GM12878 (cell line): ENCODE results near the gene TLE3. TPM values are rescaled to one million over a fixed set of nuclear protein-coding genes. Genes with fewer than 3 reads are reported as not detected.

ENCODE experiments used
- ATAC-seq: fragments of 200-7000 bp; cut with Tn5 transposase; 3 replicates; pipeline ENCODE4 v1.9.1; 2020; ENCODE audit warnings: mild to moderate bottlenecking, moderate library complexity
- BruUV-seq: library from RNA; stranded (reverse); fragments of 400-500 nt; replicated peaks from 2 replicates; lab custom pipeline; 2021; lab: Mats Ljungman, UMichigan
- CTCF ChIA-PET: fragments of 300-600 bp; sonication (Branson Sonifier 250); formaldehyde crosslinking; extraction: SDS; loops from one replicate; lab custom pipeline; 2021; ENCODE audit warnings: inconsistent platforms; lab: Yijun Ruan, JAX
- POLR2A ChIA-PET: fragments of 350-600 bp; formaldehyde crosslinking; extraction: SDS; loops from one replicate; lab custom pipeline; 2021; ENCODE audit warnings: inconsistent platforms; lab: Charles Lee
- RAD21 ChIA-PET: fragments of 300-600 bp; sonication (Branson Sonifier 250); formaldehyde crosslinking; loops from one replicate; lab custom pipeline; 2023; ENCODE audit warnings: antibody characterized with exemption; ENCODE audit not compliant: unreplicated experiment; lab: Charles Lee
- SMC1A ChIA-PET: fragments of 300-600 bp; sonication (Branson Sonifier 250); formaldehyde crosslinking; loops from one replicate; lab custom pipeline; 2023; ENCODE audit not compliant: unreplicated experiment, uncharacterized antibody; lab: Charles Lee
- DNase-seq: peaks from one replicate; pipeline ENCODE4 v3.0.0-alpha.2; 2011; ENCODE audit warnings: low read depth, low spot score
- FAIRE-seq: peaks from 3 replicates; lab custom pipeline; 2011; peaks lifted over from hg19 to GRCh38; lab: Jason Lieb, UNC
- H2AFZ ChIP-seq: 2 replicates; pipeline ENCODE4 v1.6.0; 2011; ENCODE audit warnings: low read depth, low read length, control low read depth; ENCODE audit not compliant: control insufficient read depth
- H3K27ac ChIP-seq: 2 replicates; pipeline ENCODE4 v1.5.1; 2011; ENCODE audit warnings: control low read depth; ENCODE audit not compliant: control insufficient read depth, insufficient read depth
- H3K27me3 ChIP-seq, 2 experiments: replicated peaks in 1 of 2; 2 replicates each; pipeline versions ENCODE4 v1.6.0 to v1.6.1; 2011; ENCODE audit warnings: low read length in 1 of 2; ENCODE audit not compliant: control insufficient read depth in 2 of 2, insufficient read depth in 2 of 2
- H3K36me3 ChIP-seq, 2 experiments: 2 replicates each; pipeline ENCODE4 v1.5.1; 2011; ENCODE audit warnings: low read length in 1 of 2; ENCODE audit not compliant: control insufficient read depth in 2 of 2, insufficient read depth in 2 of 2
- H3K4me1 ChIP-seq: 2 replicates; pipeline ENCODE4 v1.6.1; 2011; ENCODE audit warnings: mild to moderate bottlenecking, low read length, moderate library complexity, mixed read lengths; ENCODE audit not compliant: control insufficient read depth, insufficient read depth
- H3K4me2 ChIP-seq: 2 replicates; pipeline ENCODE4 v1.6.0; 2011; ENCODE audit warnings: control low read depth; ENCODE audit not compliant: control insufficient read depth, insufficient read depth
- H3K4me3 ChIP-seq: fragments of 200-600 bp; sonication (generic); 2 replicates; pipeline ENCODE4 v1.5.1; 2016
- H3K79me2 ChIP-seq: 2 replicates; pipeline ENCODE4 v1.6.0; 2011; ENCODE audit warnings: low read length; ENCODE audit not compliant: control insufficient read depth, insufficient read depth
- H3K9ac ChIP-seq: 2 replicates; pipeline ENCODE4 v1.8.0; 2011; ENCODE audit warnings: low read length, control low read depth, mixed read lengths; ENCODE audit not compliant: control insufficient read depth, insufficient read depth
- H3K9me3 ChIP-seq: replicated peaks from 3 replicates; pipeline ENCODE4 v1.5.1; 2011; ENCODE audit warnings: mild to moderate bottlenecking, low read length; ENCODE audit not compliant: control insufficient read depth, insufficient read depth
- H4K20me1 ChIP-seq: 2 replicates; pipeline ENCODE4 v1.6.0; 2011; ENCODE audit not compliant: control insufficient read depth, insufficient read depth
- BCLAF1 ChIP-seq: fragments of 450-650 bp; IDR thresholded peaks from 2 replicates; pipeline ENCODE4 v1.6.1; 2017; ENCODE audit warnings: antibody characterized with exemption, mild to moderate bottlenecking, moderate library complexity
- CHD2 ChIP-seq: IDR thresholded peaks from 2 replicates; pipeline ENCODE4 v1.6.1; 2011; ENCODE audit warnings: low read depth, low read length, improper control_type of control experiment, borderline replicate concordance
- HSF1 ChIP-seq: fragments of 150-350 bp; IDR thresholded peaks from 2 replicates; pipeline ENCODE4 v1.6.1; 2014; ENCODE audit warnings: mild to moderate bottlenecking, low read depth, low read length
- NRF1 ChIP-seq: conservative IDR thresholded peaks from 2 replicates; pipeline ENCODE4 v1.6.1; 2011; ENCODE audit warnings: mild to moderate bottlenecking, low read depth, low read length, improper control_type of control experiment
- PAX8 ChIP-seq: fragments of 450-650 bp; IDR thresholded peaks from 2 replicates; pipeline ENCODE4 v1.6.1; 2017; ENCODE audit warnings: mild to moderate bottlenecking, moderate library complexity
- PML ChIP-seq: IDR thresholded peaks from 2 replicates; pipeline ENCODE4 v1.6.1; 2012; ENCODE audit warnings: low read length, inconsistent platforms
- POLR2A ChIP-seq: IDR thresholded peaks from 2 replicates; pipeline ENCODE4 v1.6.1; 2011; ENCODE audit warnings: low read depth, mild to moderate bottlenecking, low read length
- POLR2AphosphoS2 ChIP-seq: IDR thresholded peaks from 2 replicates; pipeline ENCODE4 v1.6.1; 2011; ENCODE audit warnings: low read depth, mild to moderate bottlenecking, low read length, improper control_type of control experiment, moderate library complexity
- SREBF2 ChIP-seq: IDR thresholded peaks from 2 replicates; pipeline ENCODE4 v1.6.1; 2012; ENCODE audit warnings: mild to moderate bottlenecking, low read length
- SUZ12 ChIP-seq: fragments of 200-600 bp; sonication (generic); IDR thresholded peaks from one replicate; pipeline ENCODE4 v1.6.1; 2018; ENCODE audit warnings: antibody characterized with exemption, mild to moderate bottlenecking; ENCODE audit not compliant: unreplicated experiment
- ZNF622 ChIP-seq: fragments of 450-650 bp; IDR thresholded peaks from 2 replicates; pipeline ENCODE4 v1.6.1; 2017; ENCODE audit warnings: mild to moderate bottlenecking, inconsistent platforms
- WGBS: methylation state at CpG from one replicate; pipeline ENCODE4 v1.1.6; 2016; ENCODE audit warnings: low lambda C conversion rate; ENCODE audit not compliant: insufficient replicate concordance, insufficient coverage; ENCODE audit errors: missing lambda C conversion rate; 5-methylcytosine and 5-hydroxymethylcytosine counted together
- in situ Hi-C: fragments of 300-500 bp; cut with MboI; formaldehyde crosslinking; loops from 9 replicates; pipeline ENCODE4 v1.14.3; 2018; ENCODE audit warnings: mixed read lengths
- intact Hi-C: fragments of 100-400 bp; cut with micrococcal nuclease; formaldehyde crosslinking; loops from one replicate; pipeline ENCODE4 v1.14.2; 2022; ENCODE audit not compliant: unreplicated experiment
- polyA plus RNA-seq, 11 experiments: library from polyadenylated mRNA; depleted of rRNA in 4 of 11; unstranded in 6 of 11; stranded (reverse) in 5 of 11; fragments of >200 nt; fragmentation: Nextera tagmentation in 4 of 11; fragmentation: Illumina TruSeq in 1 of 11; extraction: Ambion mirVana in 4 of 11; extraction: Trizol in 1 of 11; gene quantifications; 1 replicate in 1 of 11; 2 replicates in 10 of 11; pipeline versions ENCODE4 v1.2.1 to v1.2.3, GENCODE V29; 2011 to 2016; ENCODE audit warnings: inconsistent platforms in 2 of 11, missing spikeins in 2 of 11, low read depth in 1 of 11
- total RNA-seq, 4 experiments: library from RNA; depleted of rRNA in 3 of 4; stranded (reverse); fragments of >200 nt in 3 of 4; fragmentation: Illumina TruSeq in 1 of 4; extraction: Trizol in 1 of 4; gene quantifications; 2 replicates each; pipeline versions ENCODE4 v1.2.1 to v1.2.3, GENCODE V29; 2013 to 2021
- TF ChIP-seq, protein P1 (sequence below): fragments of 450-650 bp; IDR thresholded peaks from 2 replicates; pipeline ENCODE4 v1.6.1; 2017; ENCODE audit warnings: mild to moderate bottlenecking, moderate library complexity
- TF ChIP-seq, protein P2 (sequence below): fragments of 450-650 bp; IDR thresholded peaks from 2 replicates; pipeline ENCODE4 v1.6.1; 2018; ENCODE audit warnings: mild to moderate bottlenecking, low read depth, moderate library complexity; ENCODE audit not compliant: partially characterized antibody

Gene TLE3
- total and polyA plus RNA-seq, 10 of the 15 experiments (the other 5 are each of a cell fraction or from before 2014, with no cell fraction given) = 1.2 to 65.5 (median 9.7) TPM

GRCh38 chr15:70044168-70044567 is 53.5 kb downstream of the TLE3 start (continued):
- TF ChIP-seq, protein P1, sequence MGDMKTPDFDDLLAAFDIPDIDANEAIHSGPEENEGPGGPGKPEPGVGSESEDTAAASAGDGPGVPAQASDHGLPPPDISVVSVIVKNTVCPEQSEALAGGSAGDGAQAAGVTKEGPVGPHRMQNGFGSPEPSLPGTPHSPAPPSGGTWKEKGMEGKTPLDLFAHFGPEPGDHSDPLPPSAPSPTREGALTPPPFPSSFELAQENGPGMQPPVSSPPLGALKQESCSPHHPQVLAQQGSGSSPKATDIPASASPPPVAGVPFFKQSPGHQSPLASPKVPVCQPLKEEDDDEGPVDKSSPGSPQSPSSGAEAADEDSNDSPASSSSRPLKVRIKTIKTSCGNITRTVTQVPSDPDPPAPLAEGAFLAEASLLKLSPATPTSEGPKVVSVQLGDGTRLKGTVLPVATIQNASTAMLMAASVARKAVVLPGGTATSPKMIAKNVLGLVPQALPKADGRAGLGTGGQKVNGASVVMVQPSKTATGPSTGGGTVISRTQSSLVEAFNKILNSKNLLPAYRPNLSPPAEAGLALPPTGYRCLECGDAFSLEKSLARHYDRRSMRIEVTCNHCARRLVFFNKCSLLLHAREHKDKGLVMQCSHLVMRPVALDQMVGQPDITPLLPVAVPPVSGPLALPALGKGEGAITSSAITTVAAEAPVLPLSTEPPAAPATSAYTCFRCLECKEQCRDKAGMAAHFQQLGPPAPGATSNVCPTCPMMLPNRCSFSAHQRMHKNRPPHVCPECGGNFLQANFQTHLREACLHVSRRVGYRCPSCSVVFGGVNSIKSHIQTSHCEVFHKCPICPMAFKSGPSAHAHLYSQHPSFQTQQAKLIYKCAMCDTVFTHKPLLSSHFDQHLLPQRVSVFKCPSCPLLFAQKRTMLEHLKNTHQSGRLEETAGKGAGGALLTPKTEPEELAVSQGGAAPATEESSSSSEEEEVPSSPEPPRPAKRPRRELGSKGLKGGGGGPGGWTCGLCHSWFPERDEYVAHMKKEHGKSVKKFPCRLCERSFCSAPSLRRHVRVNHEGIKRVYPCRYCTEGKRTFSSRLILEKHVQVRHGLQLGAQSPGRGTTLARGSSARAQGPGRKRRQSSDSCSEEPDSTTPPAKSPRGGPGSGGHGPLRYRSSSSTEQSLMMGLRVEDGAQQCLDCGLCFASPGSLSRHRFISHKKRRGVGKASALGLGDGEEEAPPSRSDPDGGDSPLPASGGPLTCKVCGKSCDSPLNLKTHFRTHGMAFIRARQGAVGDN = no peak
- TF ChIP-seq PML = no peak
- TF ChIP-seq CHD2 = no peak
- no peak for TF ChIP-seq PAX8
- TF ChIP-seq SUZ12 = no peak
- TF ChIP-seq NRF1 = no peak

DNA sequence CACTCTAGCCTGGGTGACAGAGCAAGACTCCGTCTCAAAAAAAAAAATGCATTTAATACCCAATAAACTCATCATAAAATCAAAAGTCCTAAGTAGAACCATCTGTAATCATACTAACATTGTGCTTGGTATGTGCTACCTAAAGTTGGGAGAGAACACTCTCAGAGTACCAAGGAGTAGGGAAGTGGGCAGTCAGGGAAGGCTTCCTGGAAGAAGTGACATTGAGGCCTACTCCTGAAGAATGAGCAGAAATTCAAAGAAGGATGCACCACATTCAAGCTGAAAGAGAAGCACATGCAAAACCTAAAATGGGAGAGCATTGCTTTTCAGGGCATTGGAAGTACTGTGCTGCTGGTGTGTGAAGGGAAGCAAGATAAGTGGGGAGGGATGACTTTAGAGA is 54.1 kb downstream of the TLE3 start:
- 94% methylated on average over 1 of the region's 1 CpG for WGBS
- CTCF ChIA-PET = no interaction called here
- no peak for TF ChIP-seq BCLAF1
- TF ChIP-seq POLR2A = no peak
- TF ChIP-seq, protein P2, sequence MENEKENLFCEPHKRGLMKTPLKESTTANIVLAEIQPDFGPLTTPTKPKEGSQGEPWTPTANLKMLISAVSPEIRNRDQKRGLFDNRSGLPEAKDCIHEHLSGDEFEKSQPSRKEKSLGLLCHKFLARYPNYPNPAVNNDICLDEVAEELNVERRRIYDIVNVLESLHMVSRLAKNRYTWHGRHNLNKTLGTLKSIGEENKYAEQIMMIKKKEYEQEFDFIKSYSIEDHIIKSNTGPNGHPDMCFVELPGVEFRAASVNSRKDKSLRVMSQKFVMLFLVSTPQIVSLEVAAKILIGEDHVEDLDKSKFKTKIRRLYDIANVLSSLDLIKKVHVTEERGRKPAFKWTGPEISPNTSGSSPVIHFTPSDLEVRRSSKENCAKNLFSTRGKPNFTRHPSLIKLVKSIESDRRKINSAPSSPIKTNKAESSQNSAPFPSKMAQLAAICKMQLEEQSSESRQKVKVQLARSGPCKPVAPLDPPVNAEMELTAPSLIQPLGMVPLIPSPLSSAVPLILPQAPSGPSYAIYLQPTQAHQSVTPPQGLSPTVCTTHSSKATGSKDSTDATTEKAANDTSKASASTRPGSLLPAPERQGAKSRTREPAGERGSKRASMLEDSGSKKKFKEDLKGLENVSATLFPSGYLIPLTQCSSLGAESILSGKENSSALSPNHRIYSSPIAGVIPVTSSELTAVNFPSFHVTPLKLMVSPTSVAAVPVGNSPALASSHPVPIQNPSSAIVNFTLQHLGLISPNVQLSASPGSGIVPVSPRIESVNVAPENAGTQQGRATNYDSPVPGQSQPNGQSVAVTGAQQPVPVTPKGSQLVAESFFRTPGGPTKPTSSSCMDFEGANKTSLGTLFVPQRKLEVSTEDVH = no peak
- no peak for TF ChIP-seq HSF1
- no peak for TF ChIP-seq POLR2AphosphoS2
- TF ChIP-seq SREBF2 = no peak
- TF ChIP-seq ZNF622 = no peak
- no peak overlapping the region for H3K4me3 ChIP-seq
- no peak overlapping the region for H2AFZ ChIP-seq
- FAIRE-seq (no peak), ATAC-seq (no peak), DNase-seq (no peak)
- SMC1A ChIA-PET = interaction anchor here (1.2 kb wide), 1 partner anchor 28 kb away, joined by 3 read pairs; no protein-coding TSS in a partner anchor
- H3K4me2 ChIP-seq = no peak overlapping the region
- intact Hi-C loops = no loop called here
- in situ Hi-C loops = no loop called here
- POLR2A ChIA-PET = no interaction called here
- no peaks in the 10 kb centered on the region; the same call in 1 of the 2 replicates for H4K20me1 ChIP-seq
- no peaks in the 10 kb centered on the region for H3K79me2 ChIP-seq
- H3K9me3 ChIP-seq = no peaks in the 10 kb centered on the region; the same call in 2 of the 3 replicates
- no peaks in the 10 kb centered on the region; a peak in 1 of 4 replicates for H3K36me3 ChIP-seq
- H3K27me3 ChIP-seq = no peaks in the 10 kb centered on the region
- no peaks in the 10 kb centered on the region for H3K4me1 ChIP-seq
- no TSS peak for BruUV-seq
- H3K27ac ChIP-seq = no peak overlapping the region
- H3K9ac ChIP-seq = no peak overlapping the region
- RAD21 ChIA-PET = no interaction called here
